Cardiac muscle cell (in vitro differentiated cells and primary cell): ENCODE measurements around the gene DIP2A. TPM values are rescaled to one million over a fixed set of nuclear protein-coding genes. Genes with fewer than 3 reads are reported as not detected.
A peak's percentile ranks its signal among the peaks of the same experiment; 100 is the strongest.

Experiments used
- DNase-seq, 2 donors: peaks; one replicate each; pipeline versions ENCODE4 v3.0.0 to v3.0.0-alpha.2; 2010 to 2017; ENCODE audit warnings: low read depth in 1 of 2, low spot score in 1 of 2
- H3K27ac ChIP-seq: fragments of 200-600 bp; sonication (generic); 2 replicates; pipeline ENCODE4 v1.5.1; 2016
- H3K27me3 ChIP-seq: fragments of 200-600 bp; sonication (generic); 2 replicates; pipeline ENCODE4 v1.6.0; 2016; ENCODE audit warnings: control low read depth
- H3K36me3 ChIP-seq: fragments of 200-600 bp; sonication (generic); 2 replicates; pipeline ENCODE4 v1.5.1; 2016; ENCODE audit warnings: control low read depth
- H3K4me1 ChIP-seq: fragments of 200-600 bp; sonication (generic); 2 replicates; pipeline ENCODE4 v1.8.1; 2017; ENCODE audit warnings: low read depth, mild to moderate bottlenecking, mixed run types
- H3K4me3 ChIP-seq: fragments of 200-600 bp; sonication (generic); 2 replicates; pipeline ENCODE4 v1.5.1; 2016; ENCODE audit warnings: mild to moderate bottlenecking
- H3K9me3 ChIP-seq: fragments of 200-600 bp; sonication (generic); 2 replicates; pipeline ENCODE4 v1.5.1; 2017; ENCODE audit warnings: low read depth, mild to moderate bottlenecking, control low read depth
- polyA plus RNA-seq: library from polyadenylated mRNA; unstranded; fragments of >200 nt; fragmentation: Nextera tagmentation; extraction: Ambion mirVana; gene quantifications from 2 replicates; pipeline ENCODE4 v1.2.1, GENCODE V29; 2016
- total RNA-seq: library from RNA; depleted of rRNA; stranded (reverse); fragments of >200 nt; gene quantifications from 2 replicates; pipeline ENCODE4 v1.2.3, GENCODE V29; 2016
- TF ChIP-seq, protein P1 (sequence below): IDR thresholded peaks from 2 replicates; pipeline ENCODE4 v1.5.1; 2012; ENCODE audit warnings: low read depth, mild to moderate bottlenecking, low read length

DIP2A gene, protein sequence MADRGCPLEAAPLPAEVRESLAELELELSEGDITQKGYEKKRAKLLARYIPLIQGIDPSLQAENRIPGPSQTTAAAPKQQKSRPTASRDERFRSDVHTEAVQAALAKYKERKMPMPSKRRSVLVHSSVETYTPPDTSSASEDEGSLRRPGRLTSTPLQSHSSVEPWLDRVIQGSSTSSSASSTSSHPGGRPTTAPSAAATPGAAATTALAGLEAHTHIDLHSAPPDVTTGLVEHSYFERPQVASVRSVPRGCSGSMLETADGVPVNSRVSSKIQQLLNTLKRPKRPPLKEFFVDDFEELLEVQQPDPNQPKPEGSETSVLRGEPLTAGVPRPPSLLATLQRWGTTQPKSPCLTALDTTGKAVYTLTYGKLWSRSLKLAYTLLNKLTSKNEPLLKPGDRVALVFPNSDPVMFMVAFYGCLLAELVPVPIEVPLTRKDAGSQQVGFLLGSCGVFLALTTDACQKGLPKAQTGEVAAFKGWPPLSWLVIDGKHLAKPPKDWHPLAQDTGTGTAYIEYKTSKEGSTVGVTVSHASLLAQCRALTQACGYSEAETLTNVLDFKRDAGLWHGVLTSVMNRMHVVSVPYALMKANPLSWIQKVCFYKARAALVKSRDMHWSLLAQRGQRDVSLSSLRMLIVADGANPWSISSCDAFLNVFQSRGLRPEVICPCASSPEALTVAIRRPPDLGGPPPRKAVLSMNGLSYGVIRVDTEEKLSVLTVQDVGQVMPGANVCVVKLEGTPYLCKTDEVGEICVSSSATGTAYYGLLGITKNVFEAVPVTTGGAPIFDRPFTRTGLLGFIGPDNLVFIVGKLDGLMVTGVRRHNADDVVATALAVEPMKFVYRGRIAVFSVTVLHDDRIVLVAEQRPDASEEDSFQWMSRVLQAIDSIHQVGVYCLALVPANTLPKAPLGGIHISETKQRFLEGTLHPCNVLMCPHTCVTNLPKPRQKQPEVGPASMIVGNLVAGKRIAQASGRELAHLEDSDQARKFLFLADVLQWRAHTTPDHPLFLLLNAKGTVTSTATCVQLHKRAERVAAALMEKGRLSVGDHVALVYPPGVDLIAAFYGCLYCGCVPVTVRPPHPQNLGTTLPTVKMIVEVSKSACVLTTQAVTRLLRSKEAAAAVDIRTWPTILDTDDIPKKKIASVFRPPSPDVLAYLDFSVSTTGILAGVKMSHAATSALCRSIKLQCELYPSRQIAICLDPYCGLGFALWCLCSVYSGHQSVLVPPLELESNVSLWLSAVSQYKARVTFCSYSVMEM (N-terminal part only)
- total RNA-seq (18.5 and 42.2 TPM in 2 replicates), polyA plus RNA-seq (21.7 and 31.8 TPM in 2 replicates)

DNA sequence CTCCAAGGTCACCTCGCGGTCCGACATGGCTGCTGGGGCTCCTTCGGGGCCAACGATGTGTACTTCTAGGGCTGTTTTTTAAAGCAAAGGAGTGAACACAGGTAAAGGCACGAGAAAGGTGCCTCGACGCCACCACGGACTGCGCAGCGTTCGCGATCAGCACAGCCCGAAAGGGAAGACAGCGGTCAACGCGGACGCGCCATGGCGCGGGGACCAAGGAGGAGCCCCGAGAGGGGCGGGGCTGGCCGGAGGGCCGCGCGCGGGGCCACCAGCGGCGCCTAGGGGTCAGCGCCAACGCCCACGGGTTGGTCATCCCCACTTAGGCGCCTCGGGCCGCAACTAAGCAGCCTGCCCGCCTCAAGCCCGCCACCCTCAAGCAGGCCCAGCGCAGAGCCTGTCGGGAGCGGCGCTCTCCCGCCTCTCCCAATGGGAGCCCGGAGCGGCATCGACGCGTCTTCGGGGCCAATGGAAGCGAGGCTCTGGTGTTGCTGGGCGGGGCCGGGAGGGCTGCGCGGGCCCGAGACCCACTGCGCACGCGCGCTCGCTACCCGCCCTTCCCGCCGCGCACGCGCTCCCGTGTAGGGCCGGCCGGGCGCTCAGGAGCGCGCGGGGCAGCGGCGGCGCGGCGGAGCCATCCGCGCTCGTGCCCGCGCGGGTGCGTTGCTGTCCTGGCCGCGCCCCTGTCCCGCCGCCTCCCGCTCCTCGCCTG, at the start of gene DIP2A:
DIP2A (plus strand) TSS at position 577 of the 709 bp plus-strand sequence. CDS start 241 bp downstream, outside the sequence.
- Histone ChIP-seq H3K4me1 (peaks cover 34% of the 10 kb centered on the region), H3K9me3 (no peaks in the 10 kb centered on the region), H3K27me3 (no peaks in the 10 kb centered on the region), H3K27ac (peak within 1 kb of the TSS; percentile 97), H3K4me3 (peak within 1 kb of the TSS; percentile 81), H3K36me3 (peaks cover 4% of the 10 kb centered on the region)
- DNase-seq = peak; percentile 98
- TF ChIP-seq, protein P1, sequence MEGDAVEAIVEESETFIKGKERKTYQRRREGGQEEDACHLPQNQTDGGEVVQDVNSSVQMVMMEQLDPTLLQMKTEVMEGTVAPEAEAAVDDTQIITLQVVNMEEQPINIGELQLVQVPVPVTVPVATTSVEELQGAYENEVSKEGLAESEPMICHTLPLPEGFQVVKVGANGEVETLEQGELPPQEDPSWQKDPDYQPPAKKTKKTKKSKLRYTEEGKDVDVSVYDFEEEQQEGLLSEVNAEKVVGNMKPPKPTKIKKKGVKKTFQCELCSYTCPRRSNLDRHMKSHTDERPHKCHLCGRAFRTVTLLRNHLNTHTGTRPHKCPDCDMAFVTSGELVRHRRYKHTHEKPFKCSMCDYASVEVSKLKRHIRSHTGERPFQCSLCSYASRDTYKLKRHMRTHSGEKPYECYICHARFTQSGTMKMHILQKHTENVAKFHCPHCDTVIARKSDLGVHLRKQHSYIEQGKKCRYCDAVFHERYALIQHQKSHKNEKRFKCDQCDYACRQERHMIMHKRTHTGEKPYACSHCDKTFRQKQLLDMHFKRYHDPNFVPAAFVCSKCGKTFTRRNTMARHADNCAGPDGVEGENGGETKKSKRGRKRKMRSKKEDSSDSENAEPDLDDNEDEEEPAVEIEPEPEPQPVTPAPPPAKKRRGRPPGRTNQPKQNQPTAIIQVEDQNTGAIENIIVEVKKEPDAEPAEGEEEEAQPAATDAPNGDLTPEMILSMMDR = peak; percentile 2

DNA sequence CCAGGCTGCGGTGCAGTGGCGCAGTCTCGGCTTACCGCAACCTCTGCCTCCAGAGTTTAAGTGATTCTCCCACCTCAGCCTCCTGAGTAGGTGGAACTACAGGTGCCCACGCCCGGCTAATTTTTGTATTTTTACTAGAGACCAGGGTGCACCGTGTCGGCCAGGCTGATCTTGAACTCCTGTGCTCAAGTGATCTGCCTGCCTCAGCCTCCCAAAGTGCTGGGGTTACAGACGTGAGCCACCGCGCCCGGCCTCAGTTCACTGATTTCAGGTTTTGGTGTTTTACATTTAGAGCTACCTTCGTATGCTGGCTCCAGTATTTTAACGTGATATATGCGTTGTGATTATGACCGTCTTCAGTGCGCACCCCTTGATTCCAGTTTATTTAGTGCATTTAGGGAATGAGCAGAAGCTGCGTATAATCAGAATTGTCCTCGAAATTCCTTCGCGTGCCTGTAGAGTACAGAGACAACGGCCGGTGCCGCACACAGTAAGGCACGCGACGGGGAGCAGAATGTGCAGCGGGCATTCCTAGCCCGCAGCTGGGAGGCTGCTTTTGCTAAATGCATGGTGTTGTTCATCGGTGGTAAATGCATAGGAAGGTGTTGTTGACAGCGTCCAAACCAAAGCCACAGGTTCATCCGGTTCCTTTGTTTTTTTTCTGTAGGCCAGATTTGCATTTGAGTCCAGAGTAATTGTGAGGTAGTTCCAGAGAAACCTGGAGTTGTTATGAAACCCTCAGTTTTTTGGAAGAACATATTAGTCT, 48.9 kb upstream of the DIP2A start:
- H3K27ac ChIP-seq = no peak overlapping the region

DNA sequence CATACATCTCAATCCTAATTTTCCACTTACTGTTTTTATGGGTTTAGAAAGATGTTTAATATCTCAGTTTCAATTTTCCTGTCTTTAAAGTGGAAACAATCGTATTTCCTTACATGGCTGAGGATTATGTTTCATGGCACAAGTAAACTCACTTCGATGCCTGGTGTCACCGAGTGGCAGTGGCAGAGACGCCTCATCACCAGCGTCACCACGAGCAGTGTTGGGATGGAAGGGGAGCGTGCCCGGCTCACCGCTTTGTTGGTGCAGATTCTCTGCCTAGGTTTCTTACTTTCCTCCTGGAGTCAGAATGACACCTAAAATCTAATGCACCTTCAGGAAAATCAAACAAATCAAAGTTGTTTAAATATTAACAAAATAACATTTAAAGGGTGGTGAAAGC, 48.2 kb upstream of the DIP2A start:
- no peaks in the 10 kb centered on the region for H3K4me1 ChIP-seq
- H3K36me3 ChIP-seq = peaks cover 5% of the 10 kb centered on the region
- no peaks in the 10 kb centered on the region for H3K9me3 ChIP-seq
- TF ChIP-seq, protein P1 = no peak
- H3K4me3 ChIP-seq = no peak overlapping the region
- H3K27me3 ChIP-seq = no peaks in the 10 kb centered on the region
- H3K27ac ChIP-seq = no peak overlapping the region
- DNase-seq = no peak

More for the DNA sequence above, 48.9 kb upstream of the DIP2A start:
- no peak overlapping the region for H3K4me3 ChIP-seq
- TF ChIP-seq, protein P1 = no peak
- no peak for DNase-seq
- H3K36me3 ChIP-seq = peaks cover 5% of the 10 kb centered on the region
- no peaks in the 10 kb centered on the region for H3K4me1 ChIP-seq
- H3K27me3 ChIP-seq = no peaks in the 10 kb centered on the region
- no peaks in the 10 kb centered on the region for H3K9me3 ChIP-seq

DNA sequence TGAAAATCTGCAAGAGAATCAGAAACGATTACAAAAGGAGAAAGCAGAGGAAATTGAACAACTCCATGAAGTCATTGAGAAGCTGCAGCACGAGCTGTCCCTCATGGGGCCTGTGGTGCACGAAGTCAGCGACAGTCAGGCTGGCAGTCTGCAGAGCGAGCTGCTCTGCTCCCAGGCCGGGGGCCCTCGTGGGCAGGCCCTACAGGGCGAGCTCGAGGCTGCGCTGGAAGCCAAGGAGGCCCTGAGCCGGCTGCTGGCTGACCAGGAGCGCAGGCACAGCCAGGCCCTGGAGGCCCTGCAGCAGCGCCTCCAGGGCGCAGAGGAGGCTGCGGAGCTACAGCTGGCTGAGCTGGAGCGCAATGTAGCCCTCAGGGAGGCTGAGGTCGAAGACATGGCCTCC, 47.5 kb upstream of the DIP2A start:
- TF ChIP-seq, protein P1 = no peak
- H3K4me3 ChIP-seq = no peak overlapping the region
- no peak for DNase-seq
- H3K36me3 ChIP-seq = peaks cover 5% of the 10 kb centered on the region
- no peaks in the 10 kb centered on the region for H3K27me3 ChIP-seq
- H3K27ac ChIP-seq = no peak overlapping the region
- H3K9me3 ChIP-seq = no peaks in the 10 kb centered on the region
- H3K4me1 ChIP-seq = no peaks in the 10 kb centered on the region
